DMS 273 treated with DMSO at 0.1 percent for 48 hours (cell line): ENCODE data around the gene KLHL21.
"Not testable (repeated sequence)": the region's sequence is repeated elsewhere in the genome, so short reads cannot be mapped to it uniquely, and the experiment has no call there.

Experiments
- DNase-seq: peaks from one replicate; lab custom pipeline; 2025; lab: John Stamatoyannopoulos, UW

Gene KLHL21

DNA sequence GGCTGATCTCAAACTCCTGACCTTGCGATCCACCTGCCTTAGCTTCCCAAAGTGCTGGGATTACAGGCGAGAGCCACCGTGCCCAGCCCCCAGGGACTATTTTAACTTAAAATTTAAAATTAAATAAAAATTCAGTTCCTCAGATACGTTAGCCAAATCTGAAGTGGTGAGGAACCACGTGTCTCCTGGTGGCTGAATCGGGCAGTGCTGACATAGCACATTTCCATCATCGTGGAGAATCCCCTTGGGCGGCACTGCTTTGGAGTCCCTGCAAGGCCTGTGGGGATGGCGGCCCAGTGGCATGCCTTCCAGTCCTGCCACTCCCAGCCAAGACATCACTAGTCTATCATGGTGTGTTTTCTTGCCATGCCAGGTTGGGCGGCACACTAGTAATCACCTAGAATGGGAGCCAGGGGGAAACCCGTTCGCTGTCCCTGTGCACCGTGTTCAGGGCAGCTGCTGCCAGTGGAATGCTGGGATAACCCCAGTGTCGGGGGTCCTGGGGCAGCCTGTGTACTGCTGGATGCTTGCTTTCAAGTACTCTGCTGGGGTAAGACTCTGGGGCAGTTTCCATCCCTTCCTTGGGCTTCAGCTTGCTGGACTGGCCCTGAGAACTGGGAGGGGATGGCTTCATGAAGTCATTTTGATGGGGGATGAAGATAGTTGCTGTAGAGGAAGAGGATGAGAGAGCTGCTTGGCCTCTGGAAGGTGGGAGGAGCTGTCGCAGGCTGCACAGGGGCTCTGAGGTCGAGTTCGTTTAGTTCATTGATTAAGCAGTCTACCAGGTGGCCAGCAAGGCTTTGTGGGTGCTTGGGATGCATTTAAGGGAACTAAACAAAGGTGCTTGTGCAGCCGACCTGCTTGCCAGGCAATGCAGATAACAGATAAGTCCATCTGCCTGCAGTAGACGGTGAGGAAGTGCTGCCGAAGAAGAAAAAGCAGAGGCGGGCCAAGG is 18.3 kb downstream of the KLHL21 start:
- DNase-seq, result no peak

GRCh38 chr1:6582370-6582769 is 20.3 kb downstream of the KLHL21 start:
- DNase-seq, result no peak

DNA sequence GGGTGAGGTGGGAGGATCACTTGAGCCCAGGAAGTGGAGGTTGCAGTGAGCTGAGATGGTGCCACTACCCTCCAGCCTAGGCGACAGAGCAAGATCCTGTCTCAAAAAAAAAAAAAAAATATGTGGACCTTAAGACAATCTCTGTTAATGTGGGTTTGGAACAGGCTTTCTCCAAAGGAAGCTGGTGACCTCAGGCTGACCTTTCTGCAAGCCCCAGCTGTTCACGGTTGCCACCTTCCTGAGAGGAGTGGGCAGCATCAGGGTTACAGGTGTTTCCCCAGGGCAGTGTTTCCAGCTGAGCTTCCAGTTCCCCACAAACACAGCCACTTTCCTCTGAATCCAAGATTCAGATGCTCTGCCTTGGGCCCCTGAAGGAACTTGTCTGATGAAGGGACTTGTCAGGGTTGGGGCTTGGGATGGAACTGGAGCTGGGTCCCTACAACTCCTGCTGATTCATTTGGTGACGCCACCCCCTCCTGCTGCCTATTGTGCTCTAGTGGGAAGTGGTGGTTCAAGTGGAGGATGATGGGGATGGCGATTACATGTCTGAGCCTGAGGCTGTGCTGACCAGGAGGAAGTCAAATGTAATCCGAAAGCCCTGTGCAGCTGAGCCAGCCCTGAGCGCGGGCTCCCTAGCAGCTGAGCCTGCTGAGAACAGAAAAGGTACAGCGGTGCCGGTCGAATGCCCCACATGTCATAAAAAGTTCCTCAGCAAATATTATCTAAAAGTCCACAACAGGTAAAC is 20.9 kb downstream of the KLHL21 start:
- DNase-seq, result no peak

DNA sequence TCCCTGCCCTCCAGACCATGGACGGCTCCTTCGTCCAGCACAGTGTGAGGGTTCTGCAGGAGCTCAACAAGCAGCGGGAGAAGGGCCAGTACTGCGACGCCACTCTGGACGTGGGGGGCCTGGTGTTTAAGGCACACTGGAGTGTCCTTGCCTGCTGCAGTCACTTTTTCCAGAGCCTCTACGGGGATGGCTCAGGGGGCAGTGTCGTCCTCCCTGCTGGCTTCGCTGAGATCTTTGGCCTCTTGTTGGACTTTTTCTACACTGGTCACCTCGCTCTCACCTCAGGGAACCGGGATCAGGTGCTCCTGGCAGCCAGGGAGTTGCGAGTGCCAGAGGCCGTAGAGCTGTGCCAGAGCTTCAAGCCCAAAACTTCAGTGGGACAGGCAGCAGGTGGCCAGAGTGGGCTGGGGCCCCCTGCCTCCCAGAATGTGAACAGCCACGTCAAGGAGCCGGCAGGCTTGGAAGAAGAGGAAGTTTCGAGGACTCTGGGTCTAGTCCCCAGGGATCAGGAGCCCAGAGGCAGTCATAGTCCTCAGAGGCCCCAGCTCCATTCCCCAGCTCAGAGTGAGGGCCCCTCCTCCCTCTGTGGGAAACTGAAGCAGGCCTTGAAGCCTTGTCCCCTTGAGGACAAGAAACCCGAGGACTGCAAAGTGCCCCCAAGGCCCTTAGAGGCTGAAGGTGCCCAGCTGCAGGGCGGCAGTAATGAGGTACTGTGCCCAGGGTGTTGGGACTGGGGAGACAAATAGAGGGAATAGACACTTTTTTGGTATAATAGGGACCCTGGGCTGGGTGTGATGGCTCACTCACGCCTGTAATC is 21.9 kb downstream of the KLHL21 start:
- no peak for DNase-seq

- no peak for DNase-seq
These were observed 22.5 kb downstream of the KLHL21 start for GRCh38 chr1:6580119-6580592.

DNA sequence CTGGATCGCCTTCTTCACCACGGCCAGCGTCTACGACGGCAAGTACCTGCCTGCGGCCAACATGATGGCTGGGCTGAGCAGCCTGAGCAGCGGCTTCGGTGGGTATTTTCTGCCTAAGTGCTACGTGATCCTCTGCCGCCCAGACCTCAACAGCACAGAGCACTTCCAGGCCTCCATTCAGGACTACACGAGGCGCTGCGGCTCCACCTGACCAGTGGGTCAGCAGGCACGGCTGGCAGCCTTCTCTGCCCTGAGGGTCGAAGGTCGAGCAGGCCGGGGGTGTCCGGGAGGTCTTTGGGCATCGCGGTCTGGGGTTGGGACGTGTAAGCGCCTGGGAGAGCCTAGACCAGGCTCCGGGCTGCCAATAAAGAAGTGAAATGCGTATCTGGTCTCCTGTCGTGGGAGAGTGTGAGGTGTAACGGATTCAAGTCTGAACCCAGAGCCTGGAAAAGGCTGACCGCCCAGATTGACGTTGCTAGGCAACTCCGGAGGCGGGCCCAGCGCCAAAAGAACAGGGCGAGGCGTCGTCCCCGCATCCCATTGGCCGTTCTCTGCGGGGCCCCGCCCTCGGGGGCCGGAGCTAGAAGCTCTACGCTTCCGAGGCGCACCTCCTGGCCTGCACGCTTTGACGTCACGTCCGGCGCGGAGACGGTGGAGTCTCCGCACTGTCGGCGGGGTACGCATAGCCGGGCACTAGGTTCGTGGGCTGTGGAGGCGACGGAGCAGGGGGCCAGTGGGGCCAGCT is 23.1 kb downstream of the KLHL21 start, which contains the start of gene ZBTB48:
Gene ZBTB48, plus strand, starts transcription at position 621 of the 745 bp plus-strand sequence. CDS start 616 bp downstream, outside the sequence.
- peak; percentile 93 for DNase-seq

GRCh38 chr1:6578624-6579373 is 23.9 kb downstream of the KLHL21 start:
- no peak for DNase-seq

- DNase-seq, result no peak
These were observed 24.7 kb downstream of the KLHL21 start for GRCh38 chr1:6577831-6578525.

DNA sequence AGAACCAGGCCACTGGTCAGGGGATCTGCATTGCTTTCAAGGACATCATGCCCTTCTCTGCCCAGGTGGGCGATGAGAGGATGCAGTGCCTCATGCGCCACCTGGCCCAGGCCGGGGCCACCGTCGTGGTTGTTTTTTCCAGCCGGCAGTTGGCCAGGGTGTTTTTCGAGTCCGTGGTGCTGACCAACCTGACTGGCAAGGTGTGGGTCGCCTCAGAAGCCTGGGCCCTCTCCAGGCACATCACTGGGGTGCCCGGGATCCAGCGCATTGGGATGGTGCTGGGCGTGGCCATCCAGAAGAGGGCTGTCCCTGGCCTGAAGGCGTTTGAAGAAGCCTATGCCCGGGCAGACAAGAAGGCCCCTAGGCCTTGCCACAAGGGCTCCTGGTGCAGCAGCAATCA is 27.9 kb downstream of the KLHL21 start:
- no peak for DNase-seq

DNA sequence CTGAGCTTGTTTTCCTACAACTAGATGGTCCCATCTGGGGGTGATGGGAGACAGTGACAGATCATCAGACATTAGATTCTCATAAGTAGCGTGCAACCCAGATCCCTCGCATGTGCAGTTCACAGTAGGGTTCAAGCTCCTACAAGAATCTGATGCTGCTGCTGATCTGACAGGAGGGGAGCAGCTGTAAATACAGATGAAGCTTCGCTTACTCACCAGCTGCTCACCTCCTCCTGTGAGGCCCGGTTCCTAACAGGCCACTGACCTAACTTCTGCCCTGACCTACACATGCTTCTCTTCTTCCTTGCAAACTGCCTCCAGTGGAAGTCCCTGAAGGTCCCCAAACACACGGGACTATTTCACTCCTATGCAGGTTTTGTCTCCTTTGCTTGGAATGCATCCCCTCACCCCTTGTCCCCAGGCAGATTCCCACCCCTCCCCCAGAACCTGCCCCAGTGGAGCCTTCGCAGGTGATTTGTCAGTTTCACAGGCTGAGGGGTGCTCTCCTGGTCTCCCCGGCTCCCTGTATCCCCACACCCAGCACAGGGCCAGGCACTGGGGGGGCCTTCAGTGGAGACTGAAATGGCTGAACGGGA is 28.5 kb downstream of the KLHL21 start:
- DNase-seq, result no peak

GRCh38 chr1:6572653-6573383 is 29.9 kb downstream of the KLHL21 start:
- no peak for DNase-seq

GRCh38 chr1:6570987-6571386 is 31.7 kb downstream of the KLHL21 start:
- DNase-seq, result no peak

GRCh38 chr1:6570100-6570499 is 32.6 kb downstream of the KLHL21 start:
- DNase-seq, result no peak

- no peak for DNase-seq
These were observed 33.6 kb downstream of the KLHL21 start for GRCh38 chr1:6569033-6569432.

- no peak for DNase-seq
These were observed 42.4 kb downstream of the KLHL21 start for GRCh38 chr1:6560267-6560666.

GRCh38 chr1:6559161-6559560 is 43.5 kb downstream of the KLHL21 start:
- not testable (repeated sequence) for DNase-seq

DNA sequence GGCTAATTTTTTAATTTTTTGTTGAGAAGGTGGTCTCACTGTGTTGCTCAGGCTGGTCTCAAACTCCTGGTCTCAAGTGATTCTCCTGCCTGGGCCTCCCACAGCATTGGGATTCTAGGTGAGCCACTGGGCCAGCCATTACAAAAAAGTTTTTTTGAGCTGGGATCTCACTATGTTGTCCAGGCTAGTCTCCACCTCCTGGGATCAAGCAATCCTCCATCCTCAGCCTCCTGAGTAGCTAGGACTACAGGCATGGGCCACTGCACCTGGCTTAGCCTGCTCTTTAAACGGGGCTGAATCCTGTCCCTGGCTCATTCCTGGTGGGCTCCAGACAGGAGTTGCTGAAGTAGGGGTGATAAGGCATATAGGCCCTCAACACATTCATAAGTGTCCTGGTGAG is 45.1 kb downstream of the KLHL21 start:
- DNase-seq, result no peak

- no peak for DNase-seq
These were observed 47.5 kb downstream of the KLHL21 start, which contains the start of gene TAS1R1 for GRCh38 chr1:6554907-6555778. Gene TAS1R1 (plus strand): TSS chr1:6555307. CDS start chr1:6555374, 67 bp downstream.
